NCI-H146 treated with DMSO at 0.1 percent for 48 hours (cell line): ENCODE data around the gene TP53I11.

Experiments
- DNase-seq: peaks from one replicate; lab custom pipeline; 2025; ENCODE audit not compliant: unreplicated experiment; lab: John Stamatoyannopoulos, UW

TP53I11 gene

DNA sequence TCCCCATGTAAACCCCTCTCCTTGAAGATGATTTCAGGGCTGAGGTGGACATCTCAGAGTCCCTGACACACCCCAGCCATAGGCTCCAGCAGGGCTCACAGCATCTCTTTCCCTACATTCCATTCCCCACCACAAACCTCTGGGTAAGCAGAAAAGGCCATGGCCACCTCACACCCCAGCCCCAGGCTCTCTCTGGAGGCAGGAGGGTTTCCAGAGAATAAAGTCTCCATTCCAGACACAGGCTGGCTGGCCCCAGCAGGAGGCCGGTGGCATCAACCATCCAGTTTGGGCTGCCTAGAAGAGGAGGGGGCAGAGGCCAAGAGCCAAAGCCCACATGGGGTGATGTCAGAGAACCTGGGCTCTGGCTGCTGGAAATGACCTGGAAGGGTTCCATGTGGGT lies 61.4 kb downstream of the TP53I11 start:
- no peak for DNase-seq

DNA sequence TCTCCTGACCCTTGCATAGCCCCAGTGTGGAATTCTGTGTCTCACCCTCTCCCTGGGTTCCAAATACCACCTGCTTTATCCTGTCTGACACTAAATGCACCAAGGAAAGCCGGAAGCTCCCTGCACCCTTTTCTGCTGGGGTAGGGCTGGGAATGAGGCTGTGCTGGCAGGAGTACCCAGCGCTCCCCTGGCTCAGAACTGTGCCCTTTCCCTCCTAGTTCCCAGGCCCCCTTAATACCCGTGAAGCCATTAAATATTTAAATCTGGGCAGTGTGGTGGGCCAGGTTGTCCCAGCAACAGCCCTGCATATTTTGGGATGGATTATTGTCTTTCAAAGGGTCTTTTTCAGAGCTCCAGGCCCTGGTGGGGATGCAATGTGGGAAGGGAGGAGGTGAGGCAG lies 63.0 kb downstream of the TP53I11 start:
- DNase-seq, result no peak

DNA sequence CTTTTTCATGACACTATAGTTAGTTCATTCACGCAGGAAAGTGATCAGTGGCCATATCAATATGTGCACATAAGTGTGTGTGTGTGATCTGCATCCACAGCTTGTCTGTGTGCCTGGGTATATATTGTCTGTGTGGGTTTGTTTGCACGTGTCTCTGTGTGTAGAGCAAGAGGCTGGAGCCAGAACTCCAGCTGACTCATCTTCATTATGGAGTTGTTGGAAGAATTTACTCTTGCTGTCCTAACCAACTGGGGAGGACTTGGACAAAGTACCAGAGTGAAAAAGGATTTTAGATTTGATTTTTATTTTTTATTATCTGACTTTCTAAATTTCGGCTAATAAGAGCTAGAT lies 63.9 kb downstream of the TP53I11 start:
- no peak for DNase-seq

DNA sequence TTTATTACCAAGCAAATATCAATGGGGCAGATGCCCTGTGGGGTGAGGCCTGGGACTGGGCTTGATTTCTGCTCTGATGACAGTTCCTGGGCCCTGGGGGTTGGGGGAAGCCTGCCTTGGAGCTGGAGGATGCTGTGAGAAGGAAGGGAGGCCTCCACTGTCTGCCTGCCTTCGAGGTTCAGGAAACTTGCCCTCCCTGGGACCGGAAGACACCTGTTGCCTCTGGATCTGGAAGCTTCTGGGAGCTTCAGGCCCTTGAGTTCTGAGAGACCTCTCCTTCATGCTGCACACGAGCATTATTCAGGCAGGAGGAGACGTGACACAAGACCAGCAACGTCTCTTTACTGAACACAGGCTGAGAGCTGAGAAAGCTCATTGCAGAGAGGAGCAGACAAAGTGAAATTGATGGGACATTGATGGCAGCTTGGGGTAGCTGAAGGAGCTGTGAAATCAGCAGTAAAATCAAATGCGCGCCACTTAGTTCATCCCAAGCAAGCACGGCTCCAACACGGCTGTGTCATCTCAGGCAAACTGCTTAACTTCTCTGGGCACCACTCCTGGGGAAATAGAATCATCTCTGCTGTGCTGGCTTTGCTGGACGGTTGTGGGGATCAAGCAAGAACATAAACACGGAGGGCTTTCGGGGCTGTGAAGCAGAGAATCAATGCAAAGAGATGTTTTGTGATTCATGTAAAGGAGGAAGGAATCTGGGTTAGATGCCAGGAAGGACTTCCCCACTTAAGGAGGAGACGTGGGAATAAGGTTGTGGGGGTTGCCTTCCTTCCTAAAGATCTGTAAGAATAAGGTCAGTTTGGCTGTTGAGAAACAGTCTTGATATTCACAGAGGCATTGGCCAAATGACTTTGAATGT lies 64.5 kb downstream of the TP53I11 start:
- no peak for DNase-seq

DNA sequence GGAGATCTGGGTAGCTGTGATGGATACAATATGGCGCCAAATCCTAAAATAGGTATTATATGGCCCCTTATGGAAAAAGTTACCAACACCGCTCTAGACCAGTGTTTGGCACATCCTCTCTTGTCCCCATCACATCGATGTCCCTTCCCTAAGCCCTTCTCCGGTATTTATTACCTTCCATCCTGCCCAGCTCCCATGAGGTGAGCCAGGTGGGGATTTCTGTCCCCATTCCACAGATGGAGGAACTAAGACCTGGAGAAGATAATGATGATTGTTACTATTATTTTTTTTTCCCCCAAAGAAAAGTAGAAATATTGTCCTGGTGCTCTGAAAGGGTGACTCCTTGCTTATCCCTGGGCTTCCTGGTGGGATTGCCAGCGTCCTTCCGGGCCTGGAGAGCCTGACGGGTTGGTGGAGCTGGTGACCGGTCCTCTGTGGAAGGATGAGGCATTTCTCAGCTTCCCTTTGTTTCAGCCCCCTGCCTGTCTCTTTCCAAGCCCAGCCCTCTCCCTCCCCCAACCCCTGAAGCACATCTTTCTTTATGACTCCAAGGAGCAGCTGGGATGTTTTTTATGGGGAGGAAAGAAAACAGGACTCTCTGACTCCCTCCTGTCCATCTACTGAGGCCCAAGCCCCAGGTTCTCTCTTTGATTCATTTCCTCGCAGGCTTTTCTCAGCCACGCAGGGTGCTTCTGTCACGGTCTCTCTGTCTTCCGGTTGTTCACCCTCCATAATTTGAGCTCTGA lies 65.4 kb downstream of the TP53I11 start:
- no peak for DNase-seq

DNA sequence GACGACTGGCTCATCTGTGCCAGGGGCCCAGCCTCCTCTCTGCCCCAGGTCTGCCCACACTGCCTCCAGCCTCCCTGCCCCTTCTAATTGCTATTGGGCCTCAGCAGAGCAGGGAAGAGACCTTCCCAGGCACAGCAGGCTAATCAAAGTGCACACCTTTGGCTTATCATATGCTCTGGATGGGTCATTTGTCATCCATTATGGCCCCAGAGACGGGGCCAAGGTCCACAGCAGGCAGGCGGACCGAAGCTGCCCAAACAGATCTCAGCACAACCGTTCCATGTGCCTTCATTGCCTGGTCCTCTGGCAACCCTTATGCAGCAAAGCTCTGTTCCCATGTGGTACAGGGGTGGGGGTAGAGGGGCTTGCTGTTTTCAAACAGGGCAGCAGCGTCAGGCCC lies 66.6 kb downstream of the TP53I11 start:
- no peak for DNase-seq

DNA sequence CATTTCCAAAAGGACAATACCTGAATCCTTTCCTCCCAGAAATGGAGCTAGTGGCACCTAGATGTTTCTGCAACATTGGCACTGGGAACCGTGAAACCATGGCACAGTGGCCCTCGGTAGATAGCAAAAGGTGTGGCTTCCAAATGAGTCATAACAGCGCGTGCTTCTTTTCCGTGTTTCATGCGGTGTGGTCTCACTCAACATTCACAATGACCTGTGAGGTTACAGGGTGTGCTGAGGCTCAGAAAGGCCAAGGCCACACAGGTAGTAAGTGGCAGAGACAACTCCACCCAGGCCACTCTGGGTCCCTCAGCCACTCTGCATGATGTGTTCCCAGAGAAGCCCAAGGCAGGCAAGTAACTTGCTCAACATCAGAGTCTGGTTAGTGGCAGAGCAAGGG lies 67.4 kb downstream of the TP53I11 start:
- DNase-seq, result no peak
